ENCODE measurements around the gene GABARAPL1. TPM values are rescaled to one million over a fixed set of nuclear protein-coding genes. Genes with fewer than 3 reads are reported as not detected.
A peak's percentile ranks its signal among the peaks of the same experiment; 100 is the strongest.

The GABARAPL1 gene
- total RNA-seq, 3 donors from 2014 or later = 146 to 182 (median 155) TPM

GRCh38 chr12:10235761-10236631 lies 23.3 kb downstream of the GABARAPL1 start:
- no peak for DNase-seq (ENCODE audit: low spot score in 2 of 2)
- Histone ChIP-seq H3K36me3 (no peaks in the 10 kb centered on the region), H3K4me1 (no peaks in the 10 kb centered on the region), H3K4me3 (no peak overlapping the region), H3K27me3 (no peaks in the 10 kb centered on the region), H3K9me3 (peaks cover 6 to 8% of the 10 kb centered on the region in 2 donors), H3K27ac (no peak overlapping the region)
- TF ChIP-seq POLR2AphosphoS5 (IDR thresholded peaks at IDR 0.05) = no peak
- no peak for TF ChIP-seq POLR2A (IDR thresholded peaks at IDR 0.05)
- peak; percentile 69 to 96 (median 82) for TF ChIP-seq CTCF (IDR thresholded peaks at IDR 0.05)
- intact Hi-C loops (cut with DNase I; ENCODE audit: low total_unique reads) = no loop called here

GRCh38 chr12:10236720-10237119 lies 24.0 kb downstream of the GABARAPL1 start:
- Histone ChIP-seq H3K4me1 (no peaks in the 10 kb centered on the region), H3K4me3 (no peak overlapping the region), H3K36me3 (no peaks in the 10 kb centered on the region), H3K27me3 (no peaks in the 10 kb centered on the region), H3K9me3 (peaks cover 6 to 8% of the 10 kb centered on the region in 2 donors), H3K27ac (no peak overlapping the region)
- TF ChIP-seq POLR2A (IDR thresholded peaks at IDR 0.05) (no peak), CTCF (IDR thresholded peaks at IDR 0.05) (no peak), POLR2AphosphoS5 (IDR thresholded peaks at IDR 0.05) (no peak)
- intact Hi-C loops (cut with DNase I; ENCODE audit: low total_unique reads) = no loop called here
- no peak for DNase-seq (ENCODE audit: low spot score in 2 of 2)

- no peaks in the 10 kb centered on the region for H3K27me3 ChIP-seq
- H3K36me3 ChIP-seq = no peaks in the 10 kb centered on the region
- peaks cover 6 to 8% of the 10 kb centered on the region in 2 donors for H3K9me3 ChIP-seq
- intact Hi-C loops (cut with DNase I; ENCODE audit: low total_unique reads) = no loop called here
- TF ChIP-seq CTCF (IDR thresholded peaks at IDR 0.05) (no peak), POLR2A (IDR thresholded peaks at IDR 0.05) (no peak), POLR2AphosphoS5 (IDR thresholded peaks at IDR 0.05) (no peak)
- DNase-seq (ENCODE audit: low spot score in 2 of 2) = no peak
- H3K4me1 ChIP-seq = no peaks in the 10 kb centered on the region
- H3K27ac ChIP-seq = no peak overlapping the region
- H3K4me3 ChIP-seq = no peak overlapping the region
Observed at GRCh38 chr12:10238526-10238925, 25.8 kb downstream of the GABARAPL1 start.

- Histone ChIP-seq H3K36me3 (no peaks in the 10 kb centered on the region), H3K9me3 (no peaks in the 10 kb centered on the region), H3K27ac (no peak overlapping the region), H3K4me1 (no peaks in the 10 kb centered on the region), H3K27me3 (no peaks in the 10 kb centered on the region), H3K4me3 (no peak overlapping the region)
- TF ChIP-seq POLR2AphosphoS5 (IDR thresholded peaks at IDR 0.05) (no peak), POLR2A (IDR thresholded peaks at IDR 0.05) (no peak), CTCF (IDR thresholded peaks at IDR 0.05) (no peak)
- no peak for DNase-seq (ENCODE audit: low spot score in 2 of 2)
- intact Hi-C loops (cut with DNase I; ENCODE audit: low total_unique reads) = loop anchor here (10.0 kb wide), 1 partner anchor 856 kb away; no protein-coding TSS in a partner anchor
Observed at GRCh38 chr12:10241290-10241689, 28.6 kb downstream of the GABARAPL1 start.

GRCh38 chr12:10241727-10242126 lies 29.1 kb downstream of the GABARAPL1 start:
- TF ChIP-seq POLR2A (IDR thresholded peaks at IDR 0.05) (no peak), POLR2AphosphoS5 (IDR thresholded peaks at IDR 0.05) (no peak), CTCF (IDR thresholded peaks at IDR 0.05) (no peak)
- no peak overlapping the region for H3K27ac ChIP-seq
- intact Hi-C loops (cut with DNase I; ENCODE audit: low total_unique reads) = loop anchor here (10.0 kb wide), 1 partner anchor 857 kb away; no protein-coding TSS in a partner anchor
- no peaks in the 10 kb centered on the region for H3K36me3 ChIP-seq
- no peaks in the 10 kb centered on the region for H3K27me3 ChIP-seq
- DNase-seq (ENCODE audit: low spot score in 2 of 2) = no peak
- H3K4me3 ChIP-seq = no peak overlapping the region
- H3K9me3 ChIP-seq = no peaks in the 10 kb centered on the region
- H3K4me1 ChIP-seq = no peaks in the 10 kb centered on the region
